HepG2 (cell line): Measurements from ENCODE around the gene KRT40. TPM values are rescaled to one million over a fixed set of nuclear protein-coding genes. Genes with fewer than 3 reads are reported as not detected.
A peak's percentile ranks its signal among the peaks of the same experiment; 100 is the strongest.

Source experiments
- ATAD3A ChIP-seq: sonication (generic); formaldehyde crosslinking; IDR thresholded peaks from 2 replicates; pipeline ENCODE4 v1.4.0; 2020; ENCODE audit warnings: missing genetic modification reagents
- HNF4G ChIP-seq, 2 experiments: sonication (generic) in 1 of 2; formaldehyde crosslinking in 1 of 2; IDR thresholded peaks; 2 replicates each; pipeline versions ENCODE4 v1.4.0 to v1.6.1; 2011 to 2020; ENCODE audit warnings: borderline replicate concordance in 2 of 2, low read depth in 2 of 2, mild to moderate bottlenecking in 2 of 2, low read length in 1 of 2, missing genetic modification reagents in 1 of 2, moderate library complexity in 1 of 2
- KAT2B ChIP-seq: fragments of 150-350 bp; IDR thresholded peaks from 2 replicates; pipeline ENCODE4 v1.6.1; 2014; ENCODE audit warnings: low read depth, low read length, borderline replicate concordance
- PRPF4 ChIP-seq: fragments of 200-400 bp; formaldehyde crosslinking; IDR thresholded peaks from 2 replicates; pipeline ENCODE4 v1.6.1; 2016; ENCODE audit warnings: low read length, low read depth; ENCODE audit not compliant: poor library complexity, severe bottlenecking
- SOX13 ChIP-seq, 3 experiments: fragments of 450-650 bp in 1 of 3; sonication (generic) in 1 of 3; formaldehyde crosslinking in 1 of 3; IDR thresholded peaks in 2 of 3; conservative IDR thresholded peaks in 1 of 3; 2 replicates each; pipeline versions ENCODE4 v1.5.0 to v1.6.1; 2016 to 2020; ENCODE audit warnings: antibody characterized with exemption in 1 of 3, mild to moderate bottlenecking in 1 of 3, missing compliant biosample characterization in 1 of 3, missing genetic modification reagents in 1 of 3, moderate library complexity in 1 of 3
- SOX5 ChIP-seq: IDR thresholded peaks from 2 replicates; pipeline ENCODE4 v1.6.1; 2016; ENCODE audit warnings: borderline replicate concordance
- ZNF124 ChIP-seq: sonication (generic); formaldehyde crosslinking; IDR thresholded peaks from 2 replicates; pipeline ENCODE4 v1.4.0; 2020; ENCODE audit warnings: missing genetic modification reagents
- polyA plus RNA-seq, 8 experiments: library from polyadenylated mRNA; depleted of rRNA in 3 of 8; stranded (reverse) in 7 of 8; unstranded in 1 of 8; fragments of >200 nt; fragmentation: Illumina TruSeq in 4 of 8; extraction: Trizol in 4 of 8; gene quantifications; 2 replicates each; pipeline versions ENCODE4 v1.2.1 to v1.2.3, GENCODE V29; 2011 to 2016; ENCODE audit warnings: low read depth in 4 of 8, missing spikeins in 1 of 8, mixed read lengths in 1 of 8; ENCODE audit not compliant: insufficient read depth in 1 of 8
- total RNA-seq, 5 experiments: library from RNA; depleted of rRNA; stranded (reverse); fragments of >200 nt; fragmentation: Illumina TruSeq; extraction: Trizol; gene quantifications; 2 replicates each; pipeline ENCODE4 v1.2.3, GENCODE V29; 2016; ENCODE audit warnings: low read depth in 1 of 5
- TF ChIP-seq, protein P1 (sequence below): sonication (generic); formaldehyde crosslinking; IDR thresholded peaks from 2 replicates; pipeline ENCODE4 v1.5.0; 2020; ENCODE audit warnings: missing genetic modification reagents
- TF ChIP-seq, protein P2 (sequence below): sonication (generic); formaldehyde crosslinking; IDR thresholded peaks from 2 replicates; pipeline ENCODE4 v1.5.0; 2020; ENCODE audit warnings: mild to moderate bottlenecking, missing genetic modification reagents, borderline replicate concordance
- TF ChIP-seq, protein P3 (sequence below): IDR thresholded peaks from 2 replicates; pipeline ENCODE4 v1.4.0; 2020; ENCODE audit warnings: mild to moderate bottlenecking, missing genetic modification reagents

The KRT40 gene
- total and polyA plus RNA-seq, 2 of the 13 experiments (the other 11 are each of a cell fraction or from before 2014, with no cell fraction given) = not detected

DNA sequence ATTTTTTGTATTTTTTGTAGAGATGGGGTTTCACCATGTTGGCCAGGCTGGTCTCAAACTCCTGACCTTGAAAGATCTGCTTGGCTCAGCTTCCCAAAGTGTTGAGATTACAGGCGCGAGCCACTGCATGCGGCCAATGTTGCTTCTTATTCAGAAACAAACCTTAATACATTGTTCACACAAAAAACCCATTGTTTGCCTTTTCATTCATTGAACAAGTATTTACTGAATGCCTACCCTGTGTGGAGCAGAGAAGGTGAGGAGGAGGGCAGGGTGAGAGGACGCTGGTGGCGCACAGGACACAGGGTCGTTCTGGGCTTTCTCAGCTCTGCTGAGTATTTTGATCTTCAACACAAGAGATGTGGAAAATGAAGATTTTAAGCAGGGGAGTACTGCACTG is 38.7 kb downstream of the KRT40 start (continued):
- TF ChIP-seq, protein P1, sequence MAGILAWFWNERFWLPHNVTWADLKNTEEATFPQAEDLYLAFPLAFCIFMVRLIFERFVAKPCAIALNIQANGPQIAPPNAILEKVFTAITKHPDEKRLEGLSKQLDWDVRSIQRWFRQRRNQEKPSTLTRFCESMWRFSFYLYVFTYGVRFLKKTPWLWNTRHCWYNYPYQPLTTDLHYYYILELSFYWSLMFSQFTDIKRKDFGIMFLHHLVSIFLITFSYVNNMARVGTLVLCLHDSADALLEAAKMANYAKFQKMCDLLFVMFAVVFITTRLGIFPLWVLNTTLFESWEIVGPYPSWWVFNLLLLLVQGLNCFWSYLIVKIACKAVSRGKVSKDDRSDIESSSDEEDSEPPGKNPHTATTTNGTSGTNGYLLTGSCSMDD (CRISPR knock-in tag) = no peak
- TF ChIP-seq ATAD3A = no peak
- TF ChIP-seq, protein P2, sequence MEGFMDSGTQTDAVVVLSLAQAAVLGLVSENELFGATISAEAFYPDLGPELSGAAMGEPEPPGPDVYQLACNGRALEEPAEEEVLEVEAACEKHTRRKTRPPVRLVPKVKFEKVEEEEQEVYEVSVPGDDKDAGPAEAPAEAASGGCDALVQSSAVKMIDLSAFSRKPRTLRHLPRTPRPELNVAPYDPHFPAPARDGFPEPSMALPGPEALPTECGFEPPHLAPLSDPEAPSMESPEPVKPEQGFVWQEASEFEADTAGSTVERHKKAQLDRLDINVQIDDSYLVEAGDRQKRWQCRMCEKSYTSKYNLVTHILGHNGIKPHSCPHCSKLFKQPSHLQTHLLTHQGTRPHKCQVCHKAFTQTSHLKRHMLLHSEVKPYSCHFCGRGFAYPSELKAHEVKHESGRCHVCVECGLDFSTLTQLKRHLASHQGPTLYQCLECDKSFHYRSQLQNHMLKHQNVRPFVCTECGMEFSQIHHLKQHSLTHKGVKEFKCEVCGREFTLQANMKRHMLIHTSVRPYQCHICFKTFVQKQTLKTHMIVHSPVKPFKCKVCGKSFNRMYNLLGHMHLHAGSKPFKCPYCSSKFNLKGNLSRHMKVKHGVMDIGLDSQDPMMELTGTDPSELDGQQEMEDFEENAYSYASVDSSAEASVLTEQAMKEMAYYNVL (CRISPR knock-in tag) = peak; percentile 60; the same call in 1 of the 2 replicates
- no peak for TF ChIP-seq ZNF124
- TF ChIP-seq, protein P3, sequence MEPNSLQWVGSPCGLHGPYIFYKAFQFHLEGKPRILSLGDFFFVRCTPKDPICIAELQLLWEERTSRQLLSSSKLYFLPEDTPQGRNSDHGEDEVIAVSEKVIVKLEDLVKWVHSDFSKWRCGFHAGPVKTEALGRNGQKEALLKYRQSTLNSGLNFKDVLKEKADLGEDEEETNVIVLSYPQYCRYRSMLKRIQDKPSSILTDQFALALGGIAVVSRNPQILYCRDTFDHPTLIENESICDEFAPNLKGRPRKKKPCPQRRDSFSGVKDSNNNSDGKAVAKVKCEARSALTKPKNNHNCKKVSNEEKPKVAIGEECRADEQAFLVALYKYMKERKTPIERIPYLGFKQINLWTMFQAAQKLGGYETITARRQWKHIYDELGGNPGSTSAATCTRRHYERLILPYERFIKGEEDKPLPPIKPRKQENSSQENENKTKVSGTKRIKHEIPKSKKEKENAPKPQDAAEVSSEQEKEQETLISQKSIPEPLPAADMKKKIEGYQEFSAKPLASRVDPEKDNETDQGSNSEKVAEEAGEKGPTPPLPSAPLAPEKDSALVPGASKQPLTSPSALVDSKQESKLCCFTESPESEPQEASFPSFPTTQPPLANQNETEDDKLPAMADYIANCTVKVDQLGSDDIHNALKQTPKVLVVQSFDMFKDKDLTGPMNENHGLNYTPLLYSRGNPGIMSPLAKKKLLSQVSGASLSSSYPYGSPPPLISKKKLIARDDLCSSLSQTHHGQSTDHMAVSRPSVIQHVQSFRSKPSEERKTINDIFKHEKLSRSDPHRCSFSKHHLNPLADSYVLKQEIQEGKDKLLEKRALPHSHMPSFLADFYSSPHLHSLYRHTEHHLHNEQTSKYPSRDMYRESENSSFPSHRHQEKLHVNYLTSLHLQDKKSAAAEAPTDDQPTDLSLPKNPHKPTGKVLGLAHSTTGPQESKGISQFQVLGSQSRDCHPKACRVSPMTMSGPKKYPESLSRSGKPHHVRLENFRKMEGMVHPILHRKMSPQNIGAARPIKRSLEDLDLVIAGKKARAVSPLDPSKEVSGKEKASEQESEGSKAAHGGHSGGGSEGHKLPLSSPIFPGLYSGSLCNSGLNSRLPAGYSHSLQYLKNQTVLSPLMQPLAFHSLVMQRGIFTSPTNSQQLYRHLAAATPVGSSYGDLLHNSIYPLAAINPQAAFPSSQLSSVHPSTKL (CRISPR knock-in tag) = 0 out of 2 replicates have a peak, but pooled peaks have one; percentile 14
- TF ChIP-seq SOX5 (CRISPR knock-in tag) = peak; percentile 82; the same call in 1 of the 2 replicates
- TF ChIP-seq SOX13 (IDR thresholded peaks at IDR 0.05) = no peak
- peak in 1 of 2 experiments; percentile 86; a peak in 2 of 4 replicates for TF ChIP-seq SOX13 (CRISPR knock-in tag; conservative IDR thresholded peaks at IDR 0.05 in 1 of 2, IDR thresholded peaks at IDR 0.05 in 1 of 2)
- no peak for TF ChIP-seq HNF4G (IDR thresholded peaks at IDR 0.05; ENCODE audit: borderline replicate concordance, low read depth, low read length)
- no peak for TF ChIP-seq HNF4G (CRISPR knock-in tag; IDR thresholded peaks at IDR 0.05; ENCODE audit: borderline replicate concordance, low read depth)
- TF ChIP-seq PRPF4 = peak; percentile 57
- no peak for TF ChIP-seq KAT2B
